Kidney tubule cell (primary cell): ENCODE data around the gene PIKFYVE.
A peak's percentile ranks its signal among the peaks of the same experiment; 100 is the strongest.
"Not testable (repeated sequence)": the region's sequence is repeated elsewhere in the genome, so short reads cannot be mapped to it uniquely, and the experiment has no call there.

Source experiments
- DNase-seq: peaks from one replicate; pipeline ENCODE4 v3.0.0-alpha.2; 2018; ENCODE audit warnings: low spot score

The PIKFYVE gene

DNA sequence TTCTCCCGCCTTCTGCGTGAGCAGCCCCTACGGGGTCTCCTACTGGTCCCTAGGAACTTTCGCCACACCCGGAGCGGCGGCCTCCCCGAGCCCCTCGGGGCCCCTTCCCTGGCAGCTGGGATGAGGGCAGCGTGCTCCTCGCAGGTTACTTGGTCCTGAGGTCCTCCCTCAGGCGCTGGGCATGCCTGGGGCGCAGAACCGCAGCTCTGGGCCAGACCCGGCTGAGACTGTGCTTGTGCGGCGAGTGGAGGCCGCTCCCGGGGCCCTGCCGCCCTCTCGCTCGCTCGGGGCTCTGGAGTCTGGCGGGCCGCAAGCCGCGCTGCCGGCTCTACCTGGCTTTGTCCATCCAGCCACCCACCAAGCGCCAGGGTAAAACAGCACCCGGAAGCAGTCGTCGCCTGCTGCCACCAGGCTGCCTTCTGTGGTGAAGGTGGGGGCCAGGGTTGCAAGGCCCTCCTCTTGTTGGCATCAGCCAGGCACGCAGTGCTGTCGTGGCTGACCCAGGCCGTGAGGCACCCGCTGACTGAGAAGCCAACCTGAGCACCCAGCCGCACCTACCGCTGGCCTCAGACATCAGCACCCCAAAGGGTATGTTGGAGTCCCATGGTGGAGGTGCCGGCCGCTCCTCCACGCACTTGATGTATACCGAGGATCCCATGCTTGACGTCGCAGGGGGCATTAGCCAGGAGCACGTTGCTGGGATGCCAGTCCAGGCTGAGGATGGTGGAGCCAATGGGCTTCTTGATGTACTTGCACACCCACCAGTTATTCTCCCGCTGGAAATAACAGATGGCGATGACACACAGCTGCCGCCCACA is 94.4 kb downstream of the PIKFYVE start:
- DNase-seq: no peak

- no peak for DNase-seq
These were observed 95.0 kb downstream of the PIKFYVE start for GRCh38 chr2:208361077-208361441.

DNA sequence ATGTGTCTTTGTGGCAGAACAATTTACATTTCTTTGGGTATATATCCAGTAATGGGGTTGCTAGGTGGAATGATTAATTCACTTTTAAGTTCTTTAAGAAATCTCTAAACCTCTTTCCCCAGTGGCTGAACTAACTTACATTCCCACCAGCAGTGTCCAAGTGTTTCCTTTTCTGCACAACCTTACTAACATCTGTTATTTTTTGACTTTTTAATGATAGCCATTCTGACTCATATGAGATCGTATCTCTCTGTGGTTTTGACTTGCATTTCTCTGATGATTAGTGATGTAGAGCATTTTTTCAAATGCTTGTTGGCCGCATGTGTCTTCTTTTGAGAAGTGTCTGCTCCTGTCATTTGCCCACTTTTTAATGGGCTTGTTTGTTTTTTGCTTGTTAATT is 97.4 kb downstream of the PIKFYVE start:
- DNase-seq: peak; percentile 75

DNA sequence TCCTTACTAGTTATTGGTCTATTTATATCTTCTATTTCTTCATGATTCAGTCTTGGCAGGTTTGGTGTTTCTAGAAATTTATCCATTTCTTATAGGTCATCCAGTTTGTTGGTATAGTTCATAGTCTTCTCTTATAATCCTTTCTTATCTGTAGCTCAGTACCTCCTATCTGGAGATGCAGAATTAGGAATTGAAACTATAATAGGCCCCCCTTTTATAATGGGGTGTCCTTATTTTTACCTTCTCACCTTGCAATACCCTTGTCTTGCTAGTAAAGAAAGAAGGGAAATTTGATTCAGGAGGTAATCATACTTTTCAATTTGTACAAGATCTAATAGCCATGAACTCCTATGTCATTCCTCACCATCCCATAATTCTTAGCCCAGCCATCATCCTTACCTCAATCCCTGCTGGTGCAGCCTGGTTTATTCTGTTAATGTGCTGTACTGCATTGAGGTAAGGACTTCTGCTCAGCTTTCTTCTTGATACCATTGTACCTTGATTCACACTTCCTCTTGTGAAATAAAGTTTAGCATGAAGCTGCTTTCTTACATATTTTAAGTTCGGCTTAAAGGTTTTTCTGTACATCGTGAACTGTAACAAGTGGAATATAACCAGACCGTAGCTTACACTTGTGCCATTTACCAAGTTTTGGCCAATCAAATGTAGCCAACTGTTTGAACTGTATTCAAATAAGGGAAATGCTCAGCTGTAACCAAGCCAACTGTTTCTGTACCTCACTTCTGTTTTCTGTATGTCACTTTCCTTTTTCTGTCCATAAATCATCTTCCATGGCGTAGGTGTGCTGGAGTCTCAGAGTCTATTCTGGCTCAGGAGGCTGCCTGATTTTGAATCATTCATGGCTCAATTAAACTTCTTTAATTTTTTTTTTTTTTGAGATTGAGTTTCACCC is 100.4 kb downstream of the PIKFYVE start:
- DNase-seq: no peak

DNA sequence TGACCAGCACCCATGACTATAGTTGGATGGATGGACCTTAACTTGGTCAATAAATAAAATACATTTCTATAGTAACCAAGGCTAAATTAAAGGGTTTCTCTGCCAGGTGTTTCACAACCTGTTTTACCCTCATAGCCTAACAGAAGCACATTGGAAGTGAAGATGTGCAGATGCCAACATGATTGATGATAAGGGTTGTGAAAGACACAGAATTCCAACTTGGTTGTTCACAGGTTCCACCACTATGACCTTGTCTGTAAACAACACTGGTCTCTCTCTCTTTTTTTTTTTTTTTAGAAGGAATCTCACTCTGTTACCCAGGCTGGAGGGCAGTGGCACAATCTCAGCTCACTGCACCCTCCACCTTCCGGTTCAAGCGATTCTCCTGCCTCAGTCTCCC is 103.0 kb downstream of the PIKFYVE start:
- DNase-seq: peak; percentile 70

GRCh38 chr2:208370881-208371633 is 105.0 kb downstream of the PIKFYVE start:
- DNase-seq: peak; percentile 56

- peak; percentile 47 for DNase-seq
These were observed 105.5 kb downstream of the PIKFYVE start for GRCh38 chr2:208371634-208371935.

GRCh38 chr2:208373460-208374089 is 107.5 kb downstream of the PIKFYVE start:
- DNase-seq: peak; percentile 58

GRCh38 chr2:208375491-208376068 is 109.5 kb downstream of the PIKFYVE start:
- no peak for DNase-seq

GRCh38 chr2:208377344-208377860 is 111.3 kb downstream of the PIKFYVE start:
- DNase-seq: not testable (repeated sequence)

GRCh38 chr2:208379192-208379591 is 113.1 kb downstream of the PIKFYVE start:
- DNase-seq: peak; percentile 55

DNA sequence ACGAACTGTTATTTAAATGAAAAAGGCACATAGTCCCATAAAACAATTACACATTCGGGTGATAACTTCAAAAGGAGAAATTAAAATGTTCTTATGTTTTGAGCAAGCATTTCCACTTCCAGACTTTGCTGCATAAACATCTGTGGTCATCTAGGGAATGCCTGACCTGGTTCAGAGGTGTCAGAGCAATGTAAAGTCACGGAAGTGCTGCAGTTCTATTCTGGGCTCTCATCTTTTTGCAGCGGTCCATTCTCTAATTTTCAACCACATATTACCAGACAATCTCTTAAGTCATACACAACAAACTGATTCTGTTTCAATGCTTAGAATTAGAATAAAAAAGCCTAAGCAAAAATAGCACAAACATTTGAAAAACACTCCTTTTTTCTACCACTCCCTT is 118.6 kb downstream of the PIKFYVE start:
- DNase-seq: no peak

- DNase-seq: no peak
These were observed 120.5 kb downstream of the PIKFYVE start for GRCh38 chr2:208386541-208386940.

- no peak for DNase-seq
These were observed 123.9 kb downstream of the PIKFYVE start for GRCh38 chr2:208389940-208390339.

- no peak for DNase-seq
These were observed 126.2 kb downstream of the PIKFYVE start for GRCh38 chr2:208392300-208392699.

GRCh38 chr2:208396796-208397195 is 130.7 kb downstream of the PIKFYVE start:
- DNase-seq: not testable (repeated sequence)

DNA sequence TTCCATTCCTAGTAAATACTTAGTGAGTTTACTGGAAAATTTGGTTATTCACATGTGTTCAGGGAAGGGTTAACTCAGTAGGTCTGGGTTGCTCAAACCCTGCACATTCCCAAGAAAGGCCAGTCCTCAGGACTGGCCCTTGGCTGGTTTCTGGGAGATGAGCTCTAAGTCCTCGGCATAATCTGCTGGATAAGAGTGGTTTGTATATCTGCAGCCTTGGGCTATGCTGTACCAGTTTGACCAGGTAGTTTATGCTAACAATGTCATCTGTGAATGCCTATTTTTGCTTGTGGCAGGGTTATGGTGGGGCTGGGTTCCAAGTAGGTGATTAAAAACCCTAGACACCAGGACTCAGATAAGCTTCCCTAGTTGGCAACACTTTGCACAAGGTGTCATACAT is 133.1 kb downstream of the PIKFYVE start:
- no peak for DNase-seq

DNA sequence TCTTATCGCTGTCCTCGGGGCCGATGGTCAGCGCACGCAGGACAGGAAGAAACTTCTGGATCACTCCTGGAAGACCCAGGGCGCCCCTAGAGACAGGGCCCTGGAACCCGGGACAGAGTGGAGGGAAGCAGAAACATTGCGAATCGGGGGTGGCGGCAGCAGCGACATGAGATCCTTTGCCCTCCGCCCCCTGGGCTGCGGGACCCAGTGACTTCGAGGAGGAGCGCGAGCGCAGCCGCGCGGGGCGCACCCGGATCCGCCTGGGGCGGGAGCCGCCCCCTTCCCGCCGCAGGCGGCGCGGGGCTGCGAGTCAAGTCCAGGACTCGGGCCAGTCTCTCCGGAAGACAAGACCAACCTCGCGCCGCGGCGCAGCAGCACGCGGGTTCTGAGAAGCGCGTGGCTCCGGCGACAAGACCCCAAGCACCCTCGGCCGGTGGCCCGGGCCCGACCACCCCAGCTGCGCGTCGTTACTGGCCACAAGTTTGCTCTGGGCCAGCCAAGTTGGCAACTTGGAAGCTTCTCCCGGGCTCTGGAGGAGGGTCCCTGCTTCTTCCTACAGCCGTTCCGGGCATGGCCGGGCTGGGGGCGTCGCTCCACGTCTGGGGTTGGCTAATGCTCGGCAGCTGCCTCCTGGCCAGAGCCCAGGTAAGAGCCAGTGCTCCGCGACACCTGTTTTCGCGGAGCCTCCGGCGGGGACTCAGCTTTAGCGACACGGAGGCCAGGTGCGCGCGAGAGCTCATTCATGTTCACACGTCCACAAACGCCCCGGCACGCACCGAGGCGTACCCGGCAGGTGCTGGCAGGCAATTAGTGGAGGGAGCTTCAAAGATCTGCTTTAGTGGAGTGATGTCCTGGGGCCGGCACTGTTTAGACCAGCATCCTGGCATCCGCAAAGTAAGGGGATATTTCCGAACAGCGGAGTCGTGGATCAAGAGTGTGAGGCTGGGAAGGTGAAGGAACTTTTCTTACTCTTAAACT is 140.7 kb downstream of the PIKFYVE start, which contains the start of gene PTH2R:
TSS of gene PTH2R (plus strand) at position 319 of the 978 bp plus-strand sequence. CDS start at position 571, 252 bp downstream.
- DNase-seq: peak; percentile 19

GRCh38 chr2:208407667-208408066 is 141.6 kb downstream of the PIKFYVE start:
- DNase-seq: peak; percentile 58
